Glomerular visceral epithelial cell (primary cell): ENCODE data around the gene SIAH2.

Experiments used
- DNase-seq: peaks from one replicate; pipeline ENCODE4 v3.0.0-alpha.2; 2016; ENCODE audit errors: extremely low spot score

SIAH2 gene

DNA sequence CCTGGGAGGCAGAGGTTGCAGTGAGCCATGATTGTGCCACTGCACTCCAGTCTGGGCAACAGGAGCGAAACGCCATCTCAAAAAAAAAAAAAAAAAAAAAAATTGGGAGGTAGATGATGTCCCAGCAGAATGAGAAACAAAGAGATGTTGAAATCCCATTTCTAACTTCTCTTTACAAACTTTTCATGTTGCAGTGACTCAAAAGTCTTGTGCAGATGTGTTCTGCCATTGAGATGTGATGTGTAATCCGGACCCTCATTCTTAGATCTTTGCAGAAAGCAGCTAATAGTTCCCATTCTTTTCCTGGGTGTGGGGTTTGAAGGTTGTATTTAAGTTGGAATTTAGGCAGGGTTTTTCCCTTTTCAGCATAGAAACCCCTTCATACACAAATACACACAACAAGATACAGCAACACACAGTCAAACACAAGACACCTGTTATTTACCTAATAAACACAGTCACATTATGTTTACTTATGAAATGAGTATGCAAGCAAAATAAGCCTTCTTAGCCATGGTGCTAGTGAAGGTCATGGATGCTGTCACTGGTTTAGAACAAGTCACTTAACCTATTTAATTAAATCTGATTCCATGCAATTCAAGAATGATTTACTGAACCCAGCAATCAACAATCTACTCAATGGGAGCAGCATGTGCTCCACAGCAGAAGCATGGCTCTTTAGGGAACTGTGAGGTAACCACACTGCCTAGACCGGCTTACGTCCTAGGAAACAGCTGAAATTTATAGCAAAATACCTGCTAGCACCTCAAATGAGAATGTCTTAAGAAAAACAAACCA lies 14.9 kb downstream of the SIAH2 start:
- DNase-seq = no peak

DNA sequence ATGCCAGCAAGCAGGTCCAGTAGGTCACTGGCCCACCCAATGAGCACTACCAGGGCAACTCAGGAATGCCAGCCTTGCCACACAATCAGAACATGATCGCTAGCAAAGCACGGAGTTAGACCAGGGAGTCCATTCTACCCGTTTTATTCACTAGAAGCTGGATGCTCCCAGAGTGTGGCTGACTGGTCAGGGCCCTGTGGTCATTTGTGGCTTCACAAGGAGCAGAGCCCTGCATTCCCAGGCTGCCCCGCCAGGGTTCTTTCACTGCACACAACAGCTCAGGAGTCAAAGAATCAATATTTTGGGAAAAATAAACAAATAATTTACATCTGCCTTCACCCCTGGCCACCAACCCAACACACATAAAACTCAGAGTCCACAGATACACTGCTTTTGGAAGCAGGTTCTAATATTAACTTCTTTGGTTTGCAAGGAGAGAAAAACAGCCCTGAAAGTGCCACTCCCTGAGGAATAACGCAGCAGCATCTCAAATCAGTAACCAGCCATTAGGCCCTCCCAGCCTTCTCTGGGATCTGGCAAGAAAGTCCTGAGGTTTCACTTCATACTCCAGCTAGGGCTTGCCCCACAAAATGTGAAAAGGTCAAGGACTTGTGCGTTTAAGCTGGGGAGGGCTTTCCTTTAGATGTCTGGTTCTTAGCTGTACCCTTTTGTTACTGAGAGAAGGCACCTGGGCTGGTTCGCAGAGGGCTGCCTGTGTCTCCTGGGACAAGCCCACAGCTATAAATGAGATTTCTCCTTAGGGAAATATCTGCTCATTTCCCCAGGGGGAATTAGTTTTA lies 16.0 kb downstream of the SIAH2 start:
- DNase-seq = no peak

DNA sequence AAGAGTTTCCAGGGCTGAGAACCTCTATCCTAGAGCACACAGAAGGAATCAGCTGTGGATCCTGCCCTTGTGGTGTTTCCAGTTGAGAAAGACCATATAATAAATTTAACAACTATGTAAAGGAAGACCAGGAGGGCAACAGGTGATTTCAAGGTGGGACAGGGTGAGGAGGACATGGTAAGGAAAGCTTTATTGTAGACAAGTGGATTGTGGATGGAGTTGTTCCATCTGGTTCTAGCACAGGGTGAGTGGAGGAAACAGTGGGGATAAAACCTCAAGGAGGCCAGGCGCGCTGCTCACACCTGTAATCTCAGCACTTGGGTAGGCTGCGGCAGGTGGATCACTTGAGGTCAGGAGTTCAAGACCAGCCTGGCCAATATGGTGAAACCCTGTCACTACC lies 17.1 kb downstream of the SIAH2 start:
- DNase-seq = no peak

DNA sequence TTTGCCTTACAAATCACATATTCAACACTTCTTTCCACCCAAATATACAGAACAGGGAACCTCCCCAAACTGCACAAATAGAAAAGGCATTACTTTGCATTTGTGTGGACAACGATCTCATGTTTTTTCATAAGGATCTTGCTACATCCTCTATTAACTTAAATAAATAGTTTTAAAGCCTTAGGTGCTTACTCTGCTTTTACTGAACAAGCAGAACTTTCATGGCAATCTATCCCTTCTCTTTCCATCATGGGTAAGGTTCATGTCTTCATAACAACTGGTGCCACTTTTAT lies 18.1 kb downstream of the SIAH2 start:
- DNase-seq = no peak

- no peak for DNase-seq
Measured at GRCh38 chr3:150744041-150744918, 18.7 kb downstream of the SIAH2 start.

DNA sequence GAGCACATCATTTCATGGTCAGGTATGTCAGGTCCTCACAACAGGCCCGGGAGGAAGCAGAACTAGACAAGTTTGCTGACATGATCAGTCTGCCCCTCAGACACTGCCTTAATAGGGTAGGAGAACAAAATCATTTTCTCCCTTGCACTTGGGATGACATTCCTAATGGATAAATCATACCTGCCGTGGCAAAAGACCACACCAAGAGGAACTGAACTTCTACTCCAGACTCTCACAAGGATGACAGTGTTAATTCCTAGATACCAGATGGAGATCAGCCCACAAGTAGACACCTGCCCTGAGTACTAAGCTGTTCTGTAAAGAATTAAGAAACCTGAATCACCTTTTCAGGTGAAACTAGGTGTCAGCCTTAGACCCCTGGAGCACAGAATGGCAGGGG lies 19.5 kb downstream of the SIAH2 start:
- peak; percentile 71 for DNase-seq

GRCh38 chr3:150742679-150743078 lies 20.3 kb downstream of the SIAH2 start:
- no peak for DNase-seq

DNA sequence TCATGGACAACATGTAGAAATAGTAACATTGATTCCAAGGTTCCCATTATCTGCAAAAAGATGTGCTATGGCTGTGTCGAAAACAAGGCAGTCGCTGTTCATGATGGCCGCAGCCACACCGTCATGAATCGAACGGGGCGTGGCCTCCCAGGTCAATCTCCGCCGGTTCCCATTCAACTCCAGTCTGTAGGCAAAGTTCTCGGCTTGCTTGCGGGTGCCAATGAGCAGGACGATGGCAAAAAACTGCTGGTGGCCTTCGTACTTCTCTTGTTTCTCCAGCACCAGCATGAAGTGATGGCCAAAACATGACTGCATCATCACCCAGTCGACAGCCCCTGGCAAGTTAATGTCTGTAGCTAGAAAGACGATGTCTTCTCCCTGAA lies 20.8 kb downstream of the SIAH2 start:
- DNase-seq = no peak

GRCh38 chr3:150741497-150742140 lies 21.4 kb downstream of the SIAH2 start:
- DNase-seq = no peak

- DNase-seq = no peak
Measured at GRCh38 chr3:150740733-150741496, 22.1 kb downstream of the SIAH2 start.

DNA sequence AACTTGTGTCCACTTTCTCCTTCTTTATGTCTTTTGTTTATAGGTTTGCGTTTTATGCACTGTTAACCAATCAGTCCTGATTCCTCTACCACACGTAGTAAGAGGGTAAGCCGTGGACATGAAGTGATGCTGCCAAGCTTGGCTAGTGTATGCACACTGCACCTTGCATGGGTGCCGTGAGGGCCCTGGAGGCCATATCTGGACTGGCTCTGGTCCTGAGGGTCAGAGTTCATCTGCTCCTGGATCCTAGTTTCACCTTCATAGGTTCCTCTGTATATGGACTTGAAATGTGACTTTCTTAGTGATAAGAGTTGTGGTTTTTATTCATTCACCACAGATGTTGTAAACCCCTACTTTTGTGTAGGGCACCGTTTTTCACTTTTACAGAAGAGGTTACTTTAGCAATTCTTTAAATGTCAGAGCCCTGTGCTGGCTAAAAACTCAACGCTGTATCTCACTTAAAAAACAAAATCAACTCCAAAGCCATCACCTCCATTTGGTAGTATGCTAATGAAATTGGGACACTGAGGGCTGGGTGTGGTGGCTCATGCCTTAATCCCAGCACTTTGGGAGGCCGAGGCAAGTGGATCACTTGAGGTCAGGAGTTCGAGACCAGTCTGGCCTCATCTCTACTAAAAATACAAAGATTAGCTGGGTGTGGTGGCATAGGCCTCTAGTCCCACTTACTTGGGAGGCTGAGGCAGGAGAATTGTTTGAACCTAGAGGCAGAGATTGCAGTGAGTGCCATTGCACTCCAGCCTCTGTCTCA lies 22.9 kb downstream of the SIAH2 start:
- no peak for DNase-seq

GRCh38 chr3:150739200-150739863 lies 23.6 kb downstream of the SIAH2 start:
- DNase-seq = no peak

GRCh38 chr3:150738688-150739087 lies 24.3 kb downstream of the SIAH2 start:
- peak; percentile 72 for DNase-seq

- DNase-seq = peak; percentile 71
Measured at GRCh38 chr3:150737874-150738679, 24.9 kb downstream of the SIAH2 start.

- no peak for DNase-seq
Measured at GRCh38 chr3:150736903-150737832, 25.8 kb downstream of the SIAH2 start.

DNA sequence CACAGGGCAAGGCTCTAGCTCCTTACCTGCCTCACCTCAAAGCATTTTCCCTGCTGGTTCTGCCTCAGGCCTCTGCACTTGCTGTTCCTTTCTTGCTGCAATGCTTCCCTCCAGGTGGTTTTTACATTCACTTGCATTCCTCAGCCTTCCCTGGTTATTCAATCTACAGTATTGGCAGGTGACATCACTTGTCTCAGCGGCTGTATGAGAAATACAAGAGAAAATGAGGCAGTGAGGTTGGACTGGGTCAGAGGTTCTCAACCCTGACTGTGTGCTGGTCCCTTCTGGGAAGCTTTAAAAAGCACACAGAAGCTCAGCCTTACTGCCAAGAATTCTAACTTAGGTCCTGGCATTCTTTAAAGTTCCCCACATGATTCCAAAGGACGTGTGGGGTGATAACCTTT lies 26.7 kb downstream of the SIAH2 start:
- no peak for DNase-seq

- no peak for DNase-seq
Measured at GRCh38 chr3:150734795-150735119, 28.2 kb downstream of the SIAH2 start.
